WTC11 (cell line): Measurements from ENCODE around the gene DESI2. TPM values are rescaled to one million over a fixed set of nuclear protein-coding genes. Genes with fewer than 3 reads are reported as not detected.
A peak's percentile ranks its signal among the peaks of the same experiment; 100 is the strongest.
"Not testable (repeated sequence)": the region's sequence is repeated elsewhere in the genome, so short reads cannot be mapped to it uniquely, and the experiment has no call there.

ENCODE experiments used
- ATAC-seq: fragments of 200-7000 bp; cut with Tn5 transposase; 2 replicates; pipeline ENCODE4 v1.10.0; 2021; ENCODE audit warnings: mild to moderate bottlenecking, moderate library complexity
- CTCF ChIA-PET: fragments of 300-600 bp; sonication (Branson Sonifier 250); formaldehyde crosslinking; loops from one replicate; lab custom pipeline; 2021; ENCODE audit warnings: antibody characterized with exemption; lab: Charles Lee
- POLR2A ChIA-PET: fragments of 350-600 bp; sonication (Branson Sonifier 250); formaldehyde crosslinking; loops from one replicate; lab custom pipeline; 2021; ENCODE audit warnings: antibody characterized with exemption; lab: Charles Lee
- DNase-seq: peaks from one replicate; pipeline ENCODE4 v3.0.0; 2021; ENCODE audit warnings: low spot score
- H3K27ac Mint-ChIP-seq: 2 replicates; pipeline ENCODE4 v1.8.0; 2021; ENCODE audit warnings: mixed read lengths
- H3K27me3 Mint-ChIP-seq: 2 replicates; pipeline ENCODE4 v1.8.0; 2021; ENCODE audit warnings: low read depth, mild to moderate bottlenecking, moderate library complexity, mixed read lengths
- H3K36me3 Mint-ChIP-seq: 2 replicates; pipeline ENCODE4 v1.8.0; 2021; ENCODE audit warnings: mixed read lengths
- H3K4me1 Mint-ChIP-seq: 2 replicates; pipeline ENCODE4 v1.8.0; 2022; ENCODE audit warnings: mixed read lengths
- H3K4me3 Mint-ChIP-seq: 2 replicates; pipeline ENCODE4 v1.8.0; 2021; ENCODE audit warnings: mild to moderate bottlenecking, moderate library complexity, mixed read lengths
- H3K9me3 Mint-ChIP-seq: 2 replicates; pipeline ENCODE4 v1.8.0; 2021; ENCODE audit warnings: mixed read lengths
- ATF6 ChIP-seq: sonication (generic); formaldehyde crosslinking; IDR thresholded peaks from 2 replicates; pipeline ENCODE4 v1.8.1; 2023; ENCODE audit warnings: mild to moderate bottlenecking, missing genetic modification reagents
- E2F4 ChIP-seq: sonication (generic); formaldehyde crosslinking; IDR thresholded peaks from 2 replicates; pipeline ENCODE4 v1.8.1; 2022; ENCODE audit warnings: low read depth, mild to moderate bottlenecking, moderate library complexity, missing genetic modification reagents, borderline replicate concordance
- ELF4 ChIP-seq: sonication (generic); formaldehyde crosslinking; IDR thresholded peaks from 2 replicates; pipeline ENCODE4 v1.8.1; 2022; ENCODE audit warnings: low read depth, mild to moderate bottlenecking, moderate library complexity, missing genetic modification reagents
- ESRRA ChIP-seq: sonication (generic); formaldehyde crosslinking; IDR thresholded peaks from 2 replicates; pipeline ENCODE4 v1.8.1; 2022; ENCODE audit warnings: mild to moderate bottlenecking, missing genetic modification reagents, borderline replicate concordance
- FOXP1 ChIP-seq: sonication (generic); formaldehyde crosslinking; IDR thresholded peaks from 2 replicates; pipeline ENCODE4 v1.8.0; 2022; ENCODE audit warnings: missing genetic modification reagents, mild to moderate bottlenecking, moderate library complexity, borderline replicate concordance
- JAZF1 ChIP-seq: fragments of 250-450 bp; sonication (Bioruptor Pico); IDR thresholded peaks from 2 replicates; pipeline ENCODE4 v1.9.0; 2021; ENCODE audit warnings: moderate library complexity, mild to moderate bottlenecking, inconsistent platforms
- NFATC4 ChIP-seq: fragments of 250-450 bp; sonication (Bioruptor Pico); IDR thresholded peaks from 2 replicates; pipeline ENCODE4 v1.9.0; 2021; ENCODE audit warnings: mild to moderate bottlenecking
- NFYB ChIP-seq: sonication (generic); formaldehyde crosslinking; conservative IDR thresholded peaks from 2 replicates; pipeline ENCODE4 v1.8.0; 2022; ENCODE audit warnings: low read depth, missing genetic modification reagents
- NR3C1 ChIP-seq: sonication (generic); formaldehyde crosslinking; conservative IDR thresholded peaks from 2 replicates; pipeline ENCODE4 v1.8.1; 2023; ENCODE audit warnings: low read depth, mild to moderate bottlenecking, missing genetic modification reagents
- PRDM15 ChIP-seq: sonication (generic); formaldehyde crosslinking; IDR thresholded peaks from 2 replicates; pipeline ENCODE4 v1.8.0; 2022; ENCODE audit warnings: missing genetic modification reagents
- ZNF219 ChIP-seq: sonication (generic); formaldehyde crosslinking; IDR thresholded peaks from 2 replicates; pipeline ENCODE4 v1.8.0; 2023; ENCODE audit warnings: missing genetic modification reagents, mild to moderate bottlenecking, borderline replicate concordance
- ZNF416 ChIP-seq: fragments of 250-450 bp; sonication (Bioruptor Pico); IDR thresholded peaks from 2 replicates; pipeline ENCODE4 v1.9.0; 2021; ENCODE audit warnings: mild to moderate bottlenecking, inconsistent platforms
- ZNF423 ChIP-seq: fragments of 250-450 bp; sonication (Bioruptor Pico); IDR thresholded peaks from 2 replicates; pipeline ENCODE4 v2.1.2; 2022; ENCODE audit warnings: mild to moderate bottlenecking, moderate library complexity
- total RNA-seq: library from RNA; stranded (reverse); gene quantifications from 3 replicates; pipeline ENCODE4 v1.2.3, GENCODE V29; 2021
- TF ChIP-seq, protein P1 (sequence below): sonication (generic); formaldehyde crosslinking; IDR thresholded peaks from 2 replicates; pipeline ENCODE4 v1.8.1; 2022; ENCODE audit warnings: missing genetic modification reagents, borderline replicate concordance
- TF ChIP-seq, protein P2 (sequence below): fragments of 250-450 bp; sonication (Bioruptor Pico); conservative IDR thresholded peaks from 2 replicates; pipeline ENCODE4 v1.9.0; 2021; ENCODE audit warnings: mild to moderate bottlenecking
- TF ChIP-seq, protein P3 (sequence below): sonication (generic); formaldehyde crosslinking; IDR thresholded peaks from 2 replicates; pipeline ENCODE4 v1.8.0; 2022; ENCODE audit warnings: mild to moderate bottlenecking, missing genetic modification reagents
- TF ChIP-seq, protein P4 (sequence below): fragments of 250-450 bp; sonication (Bioruptor Pico); IDR thresholded peaks from 2 replicates; pipeline ENCODE4 v2.1.2; 2022; ENCODE audit warnings: mild to moderate bottlenecking, moderate library complexity
- TF ChIP-seq, protein P5 (sequence below): sonication (generic); formaldehyde crosslinking; IDR thresholded peaks from 2 replicates; pipeline ENCODE4 v1.8.1; 2022; ENCODE audit warnings: mild to moderate bottlenecking, missing genetic modification reagents, moderate library complexity, borderline replicate concordance

Gene DESI2
- total RNA-seq, 1 experiment from 2014 or later: 108 TPM

GRCh38 chr1:244682087-244682486, 29.2 kb downstream of the DESI2 start:
- CTCF ChIA-PET, H3K27me3 Mint-ChIP-seq, DNase-seq, ATAC-seq, H3K4me3 Mint-ChIP-seq: not testable (repeated sequence)
- H3K36me3 Mint-ChIP-seq: peaks cover 40% of the 10 kb centered on the region
- peaks cover 17% of the 10 kb centered on the region for H3K9me3 Mint-ChIP-seq
- H3K27ac Mint-ChIP-seq: peak overlapping the region; percentile 71; the same call in 1 of the 2 replicates
- POLR2A ChIA-PET: interaction anchor here (0.6 kb wide), 1 partner anchor 133 kb away, joined by 4 read pairs; no protein-coding TSS in a partner anchor
- H3K4me1 Mint-ChIP-seq: peaks cover 21% of the 10 kb centered on the region
- peak; percentile 46 for TF ChIP-seq NFYB (CRISPR knock-in tag)

- ChIA-PET CTCF (no interaction called here), POLR2A (no interaction called here)
- no peak overlapping the region for H3K27ac Mint-ChIP-seq
- H3K4me1 Mint-ChIP-seq: no peaks in the 10 kb centered on the region
- no peak overlapping the region for H3K4me3 Mint-ChIP-seq
- H3K36me3 Mint-ChIP-seq: peaks cover 72% of the 10 kb centered on the region
- no peaks in the 10 kb centered on the region for H3K27me3 Mint-ChIP-seq
- no peak for ATAC-seq
- H3K9me3 Mint-ChIP-seq: peaks cover 14% of the 10 kb centered on the region
- no peak for DNase-seq
- no peak for TF ChIP-seq FOXP1
- TF ChIP-seq, protein P1, sequence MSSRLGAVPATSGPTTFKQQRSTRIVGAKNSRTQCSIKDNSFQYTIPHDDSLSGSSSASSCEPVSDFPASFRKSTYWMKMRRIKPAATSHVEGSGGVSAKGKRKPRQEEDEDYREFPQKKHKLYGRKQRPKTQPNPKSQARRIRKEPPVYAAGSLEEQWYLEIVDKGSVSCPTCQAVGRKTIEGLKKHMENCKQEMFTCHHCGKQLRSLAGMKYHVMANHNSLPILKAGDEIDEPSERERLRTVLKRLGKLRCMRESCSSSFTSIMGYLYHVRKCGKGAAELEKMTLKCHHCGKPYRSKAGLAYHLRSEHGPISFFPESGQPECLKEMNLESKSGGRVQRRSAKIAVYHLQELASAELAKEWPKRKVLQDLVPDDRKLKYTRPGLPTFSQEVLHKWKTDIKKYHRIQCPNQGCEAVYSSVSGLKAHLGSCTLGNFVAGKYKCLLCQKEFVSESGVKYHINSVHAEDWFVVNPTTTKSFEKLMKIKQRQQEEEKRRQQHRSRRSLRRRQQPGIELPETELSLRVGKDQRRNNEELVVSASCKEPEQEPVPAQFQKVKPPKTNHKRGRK (CRISPR knock-in tag): no peak
- no peak for TF ChIP-seq NFATC4
- no peak for TF ChIP-seq JAZF1
- no peak for TF ChIP-seq PRDM15 (CRISPR knock-in tag)
- TF ChIP-seq NR3C1 (CRISPR knock-in tag): no peak
- TF ChIP-seq ATF6 (CRISPR knock-in tag): no peak
Measured at GRCh38 chr1:244695937-244696336, 43.0 kb downstream of the DESI2 start.

DNA sequence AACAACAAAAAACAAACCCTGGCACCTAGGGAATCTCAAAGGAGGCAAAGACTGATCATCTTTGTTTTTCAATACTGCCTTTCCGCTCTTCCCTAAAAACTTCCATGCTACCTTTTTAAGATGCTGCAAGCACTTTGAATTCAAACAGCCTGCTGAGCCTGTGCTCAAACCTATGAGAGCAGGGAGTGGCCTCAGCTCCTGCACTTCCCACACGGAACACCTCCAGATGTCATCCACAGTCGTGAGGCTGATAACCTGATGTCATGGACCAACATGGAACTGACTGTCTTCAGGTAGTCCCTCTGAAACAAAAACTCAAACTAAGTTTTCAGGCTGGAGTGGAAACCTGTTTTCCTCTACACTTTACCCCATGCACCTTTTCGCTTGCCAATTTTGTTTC, 46.8 kb downstream of the DESI2 start:
- Mint-ChIP-seq H3K36me3 (peaks cover 71% of the 10 kb centered on the region), H3K27me3 (no peaks in the 10 kb centered on the region), H3K4me1 (no peaks in the 10 kb centered on the region), H3K9me3 (peaks cover 26% of the 10 kb centered on the region), H3K27ac (peak overlapping the region; percentile 82; the same call in 1 of the 2 replicates), H3K4me3 (no peak overlapping the region)
- no peak for DNase-seq
- POLR2A ChIA-PET: no interaction called here
- no peak for ATAC-seq
- CTCF ChIA-PET: interaction anchor here (1.0 kb wide), 1 partner anchor 97 kb away, joined by 4 read pairs; no protein-coding TSS in a partner anchor
- TF ChIP-seq NFYB (CRISPR knock-in tag): no peak
- TF ChIP-seq, protein P2, sequence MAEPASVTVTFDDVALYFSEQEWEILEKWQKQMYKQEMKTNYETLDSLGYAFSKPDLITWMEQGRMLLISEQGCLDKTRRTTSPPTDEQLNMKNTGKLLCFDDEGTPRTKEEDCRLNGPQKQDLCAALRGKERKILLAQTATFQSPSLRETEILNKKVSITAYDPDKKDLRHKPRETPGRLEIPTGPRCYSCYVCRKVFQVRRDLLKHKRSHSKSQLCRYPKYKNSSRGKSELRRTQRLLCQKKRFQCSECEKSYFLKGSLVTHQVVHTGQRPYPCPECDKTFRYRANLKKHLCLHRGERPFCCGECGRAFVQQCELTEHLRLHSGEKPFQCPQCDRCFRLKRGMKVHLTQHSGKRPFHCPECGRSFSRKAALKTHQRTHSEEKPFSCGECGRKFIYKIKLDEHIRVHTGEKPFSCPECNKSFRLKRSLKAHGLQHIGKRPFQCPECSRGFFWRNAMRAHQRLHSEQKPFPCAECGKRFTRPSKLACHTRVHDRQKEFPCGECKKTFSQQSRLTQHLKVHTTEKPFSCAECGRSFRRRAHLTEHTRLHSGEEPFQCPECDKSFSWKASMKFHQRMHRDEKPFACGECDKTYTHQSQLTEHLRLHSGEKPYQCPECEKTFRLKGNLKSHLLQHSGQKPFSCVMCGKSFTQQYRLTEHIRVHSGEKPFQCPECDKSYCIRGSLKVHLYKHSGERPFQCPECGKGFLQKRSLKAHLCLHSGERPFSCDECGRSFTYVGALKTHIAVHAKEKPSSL: no peak
- TF ChIP-seq, protein P3, sequence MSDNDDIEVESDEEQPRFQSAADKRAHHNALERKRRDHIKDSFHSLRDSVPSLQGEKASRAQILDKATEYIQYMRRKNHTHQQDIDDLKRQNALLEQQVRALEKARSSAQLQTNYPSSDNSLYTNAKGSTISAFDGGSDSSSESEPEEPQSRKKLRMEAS (CRISPR knock-in tag): no peak
- no peak for TF ChIP-seq ZNF423
- no peak for TF ChIP-seq ZNF416
- TF ChIP-seq ESRRA (CRISPR knock-in tag): no peak
- no peak for TF ChIP-seq ZNF219
- TF ChIP-seq, protein P4, sequence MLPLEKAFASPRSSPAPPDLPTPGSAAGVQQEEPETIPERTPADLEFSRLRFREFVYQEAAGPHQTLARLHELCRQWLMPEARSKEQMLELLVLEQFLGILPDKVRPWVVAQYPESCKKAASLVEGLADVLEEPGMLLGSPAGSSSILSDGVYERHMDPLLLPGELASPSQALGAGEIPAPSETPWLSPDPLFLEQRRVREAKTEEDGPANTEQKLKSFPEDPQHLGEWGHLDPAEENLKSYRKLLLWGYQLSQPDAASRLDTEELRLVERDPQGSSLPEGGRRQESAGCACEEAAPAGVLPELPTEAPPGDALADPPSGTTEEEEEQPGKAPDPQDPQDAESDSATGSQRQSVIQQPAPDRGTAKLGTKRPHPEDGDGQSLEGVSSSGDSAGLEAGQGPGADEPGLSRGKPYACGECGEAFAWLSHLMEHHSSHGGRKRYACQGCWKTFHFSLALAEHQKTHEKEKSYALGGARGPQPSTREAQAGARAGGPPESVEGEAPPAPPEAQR (CRISPR knock-in tag): no peak
- TF ChIP-seq, protein P5, sequence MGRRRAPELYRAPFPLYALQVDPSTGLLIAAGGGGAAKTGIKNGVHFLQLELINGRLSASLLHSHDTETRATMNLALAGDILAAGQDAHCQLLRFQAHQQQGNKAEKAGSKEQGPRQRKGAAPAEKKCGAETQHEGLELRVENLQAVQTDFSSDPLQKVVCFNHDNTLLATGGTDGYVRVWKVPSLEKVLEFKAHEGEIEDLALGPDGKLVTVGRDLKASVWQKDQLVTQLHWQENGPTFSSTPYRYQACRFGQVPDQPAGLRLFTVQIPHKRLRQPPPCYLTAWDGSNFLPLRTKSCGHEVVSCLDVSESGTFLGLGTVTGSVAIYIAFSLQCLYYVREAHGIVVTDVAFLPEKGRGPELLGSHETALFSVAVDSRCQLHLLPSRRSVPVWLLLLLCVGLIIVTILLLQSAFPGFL: no peak
- TF ChIP-seq E2F4 (CRISPR knock-in tag): no peak
- TF ChIP-seq ELF4 (CRISPR knock-in tag): no peak
